Middle frontal gyrus (tissue), 1 donor: ENCODE data around the gene OLFM1.

Experiments
- DNase-seq: peaks from one replicate; pipeline ENCODE4 v3.0.0-alpha.2; 2015; ENCODE audit warnings: low spot score; ENCODE audit errors: extremely low spot score

OLFM1 gene

DNA sequence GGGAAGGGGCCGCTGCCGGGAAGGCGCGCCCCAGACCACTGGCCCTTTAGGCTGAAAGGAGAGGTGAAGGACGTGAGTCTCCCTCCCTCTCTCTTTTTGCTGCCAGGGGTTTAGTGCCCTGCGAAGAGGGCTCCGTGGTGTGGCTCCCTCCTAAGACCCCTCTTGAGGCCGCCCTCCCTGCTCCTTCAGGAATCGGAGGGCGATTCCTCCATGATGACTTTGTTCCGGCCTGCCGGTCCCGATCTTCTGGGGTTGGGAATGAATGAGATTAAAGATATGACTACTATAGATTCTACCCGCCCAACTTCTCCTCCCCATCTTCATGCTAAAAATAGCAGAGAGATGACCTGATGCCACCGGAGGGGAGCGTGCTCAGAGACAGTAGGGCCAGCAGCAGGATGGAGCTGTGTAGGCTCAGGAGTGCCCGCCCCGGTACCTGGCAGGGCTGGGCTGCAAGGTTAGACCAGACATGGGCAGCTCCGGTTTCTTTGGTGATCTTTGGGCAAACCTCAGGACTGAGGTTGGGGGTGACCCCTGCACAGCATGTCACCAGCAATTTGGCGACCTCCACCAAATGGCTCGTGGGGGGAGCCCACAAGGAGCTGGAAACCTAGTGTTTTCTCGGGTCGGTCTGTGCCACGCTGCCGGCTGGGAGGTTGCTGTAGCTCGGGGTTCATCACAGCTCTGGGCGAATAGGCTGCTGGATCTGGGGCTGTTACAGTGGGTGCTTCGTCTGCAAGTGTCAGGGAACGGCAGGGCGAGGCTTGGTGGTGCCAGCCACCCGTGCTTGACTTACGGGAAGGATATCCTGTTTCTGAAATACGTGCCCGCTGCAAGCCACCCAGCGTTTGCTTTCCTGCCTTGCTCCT lies 1.7 kb downstream of the OLFM1 start:
- no peak for DNase-seq

DNA sequence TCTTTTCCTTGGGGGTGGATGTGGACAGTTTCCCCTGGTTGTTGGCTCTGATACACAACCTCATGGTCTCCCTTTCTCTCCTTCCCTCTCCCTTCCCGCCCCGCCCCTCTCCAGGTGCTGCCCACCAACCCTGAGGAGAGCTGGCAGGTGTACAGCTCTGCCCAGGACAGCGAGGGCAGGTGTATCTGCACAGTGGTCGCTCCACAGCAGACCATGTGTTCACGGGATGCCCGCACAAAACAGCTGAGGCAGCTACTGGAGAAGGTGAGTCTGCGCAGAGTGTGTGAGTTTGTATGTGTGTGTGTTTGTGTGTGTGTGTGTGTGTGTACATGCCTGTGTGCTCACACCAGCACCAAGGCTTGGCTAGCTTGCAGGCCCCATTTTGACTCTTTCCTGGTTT lies 2.6 kb downstream of the OLFM1 start:
- no peak for DNase-seq

DNA sequence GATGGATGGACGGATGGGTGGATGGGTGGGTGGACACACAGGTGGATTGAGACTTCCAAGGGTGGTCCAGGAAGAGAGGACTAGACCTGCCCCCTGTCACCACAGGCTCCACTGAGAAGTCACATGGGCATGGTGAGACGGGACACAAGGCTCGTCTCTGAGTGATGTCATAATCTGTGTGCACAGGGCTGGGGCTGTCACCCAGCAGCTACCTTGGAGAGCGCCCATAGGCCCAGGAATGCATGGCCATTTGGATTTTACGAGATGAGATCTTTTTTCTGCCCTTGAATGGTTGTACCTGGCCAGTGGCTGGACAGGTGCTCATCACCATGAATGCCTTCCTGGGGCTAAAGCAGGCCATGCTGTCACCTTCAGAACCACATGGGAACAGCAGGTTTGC lies 3.1 kb downstream of the OLFM1 start:
- no peak for DNase-seq

DNA sequence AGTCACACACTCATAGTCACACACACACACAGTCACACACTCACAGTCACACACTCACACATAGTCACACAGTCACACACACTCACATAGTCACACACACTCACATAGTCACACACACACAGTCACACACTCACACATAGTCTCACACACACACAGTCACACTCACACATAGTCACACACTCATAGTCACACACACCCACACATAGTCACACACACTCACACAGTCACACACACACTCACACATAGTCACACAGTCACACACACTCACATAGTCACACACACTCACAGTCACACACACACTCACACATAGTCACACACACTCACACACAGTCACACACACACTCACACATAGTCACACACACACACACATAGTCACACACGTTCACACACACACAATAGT lies 4.1 kb downstream of the OLFM1 start:
- DNase-seq: no peak

DNA sequence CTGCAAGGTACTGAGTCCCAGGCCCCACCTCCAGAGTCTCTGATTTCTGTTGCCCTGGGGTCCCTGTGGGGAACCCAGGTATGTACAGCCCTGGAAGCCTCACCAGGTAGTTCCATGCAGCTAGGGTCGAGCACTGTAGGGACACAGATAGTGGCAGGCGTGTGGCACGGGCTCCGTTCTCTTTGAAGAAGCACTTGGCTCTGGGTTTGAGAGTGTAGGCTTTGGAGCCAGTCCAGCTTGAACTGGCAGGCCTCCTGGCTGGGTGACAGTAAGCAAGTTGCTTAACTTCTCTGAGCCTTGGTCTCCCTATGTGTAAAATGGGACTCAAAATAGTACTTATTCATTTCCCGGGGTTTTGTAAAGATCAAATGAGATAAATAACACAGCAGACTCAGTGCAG lies 5.6 kb downstream of the OLFM1 start:
- DNase-seq: no peak

DNA sequence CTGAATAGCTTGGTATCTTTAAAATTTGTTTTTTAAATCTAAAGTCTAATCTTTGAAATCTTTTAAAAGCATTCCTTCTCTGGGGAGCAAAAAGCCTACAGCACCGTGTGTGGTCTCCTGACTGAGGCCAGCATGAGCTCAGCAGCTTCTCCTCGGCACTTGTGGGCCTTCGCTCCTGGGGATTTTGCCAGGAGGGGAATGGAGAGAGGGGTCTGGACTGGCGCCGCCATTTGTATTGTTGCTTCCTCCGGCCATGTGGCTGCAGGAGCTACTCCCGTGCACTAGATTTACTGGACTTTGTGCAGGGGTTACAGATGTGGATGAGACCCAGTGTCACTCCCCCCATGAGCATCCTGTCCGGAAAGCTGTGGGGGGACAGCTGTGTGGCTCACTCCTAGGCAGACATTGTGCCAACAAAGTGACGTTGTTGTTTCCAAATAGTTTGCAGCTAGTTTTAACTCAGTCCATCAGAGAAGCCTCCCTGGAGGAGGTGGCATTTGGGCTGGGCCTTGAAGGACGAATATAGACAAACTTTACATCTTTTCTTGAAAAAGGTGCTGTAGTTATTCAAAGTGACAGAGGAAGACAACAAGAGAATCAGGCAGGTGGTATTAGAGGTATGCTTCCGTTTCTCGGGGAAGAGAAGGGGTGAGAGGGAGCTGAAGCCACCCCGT lies 6.6 kb downstream of the OLFM1 start:
- DNase-seq: no peak

DNA sequence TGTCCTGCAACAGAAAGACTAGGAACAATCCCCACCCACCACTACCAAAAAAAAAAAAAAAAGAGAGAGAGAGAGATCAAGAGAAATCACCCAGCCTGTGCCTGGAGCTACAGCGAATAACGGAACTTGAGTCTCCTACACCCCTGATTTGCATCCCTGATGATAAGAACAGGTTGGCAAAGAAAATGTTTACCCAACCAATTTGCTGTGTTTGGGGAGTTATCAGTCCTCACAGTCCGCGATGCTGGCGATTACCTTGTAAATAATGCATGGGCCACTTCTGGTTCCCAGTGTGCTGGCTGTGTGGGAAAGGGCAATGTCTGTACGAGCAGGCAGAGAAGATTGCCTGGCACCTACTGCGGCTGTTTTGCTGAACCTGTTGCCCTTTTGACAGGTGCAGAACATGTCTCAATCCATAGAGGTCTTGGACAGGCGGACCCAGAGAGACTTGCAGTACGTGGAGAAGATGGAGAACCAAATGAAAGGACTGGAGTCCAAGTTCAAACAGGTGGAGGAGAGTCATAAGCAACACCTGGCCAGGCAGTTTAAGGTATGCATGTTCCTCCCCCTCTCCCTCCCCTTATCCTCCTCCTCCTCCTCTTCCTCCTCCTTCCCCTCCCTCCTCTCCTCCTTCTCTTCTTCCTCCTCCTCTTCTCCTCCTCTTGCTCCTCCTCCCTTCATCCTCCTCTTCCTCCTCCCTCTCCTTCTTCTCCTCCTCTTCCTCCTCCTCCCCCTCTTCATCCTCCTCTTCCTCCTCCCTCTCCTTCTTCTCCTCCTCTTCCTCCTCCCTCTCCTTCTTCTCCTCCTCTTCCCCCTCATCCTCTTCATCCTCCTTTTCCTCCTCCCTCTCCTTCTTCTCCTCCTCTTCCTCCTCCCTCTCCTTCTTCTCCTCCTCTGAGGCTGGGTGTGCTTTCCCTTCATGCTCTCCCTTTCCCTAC lies 8.3 kb downstream of the OLFM1 start:
- no peak for DNase-seq

DNA sequence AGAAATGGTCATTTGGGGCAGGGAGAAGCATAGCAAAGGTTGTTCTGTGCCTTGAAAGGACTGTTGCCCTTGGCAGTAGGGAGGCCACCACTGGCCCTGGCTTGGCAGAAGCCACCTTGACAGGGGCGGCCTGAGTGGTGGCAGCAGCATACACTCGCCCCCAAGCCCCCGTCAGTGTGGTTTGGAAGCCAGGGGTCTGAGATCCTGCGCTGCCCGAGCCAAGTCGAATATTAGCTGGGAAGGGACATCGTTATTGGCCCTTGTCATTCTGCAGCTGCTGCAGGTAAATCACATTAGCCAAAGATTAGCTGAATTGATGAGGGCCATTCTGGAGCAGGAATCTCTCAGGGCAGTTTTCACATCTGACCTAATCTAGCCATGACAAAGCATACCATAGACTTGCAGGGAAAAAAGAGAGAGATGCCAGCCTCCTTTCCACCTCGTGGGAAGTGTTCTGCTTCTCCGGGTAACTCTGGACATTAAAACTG lies 9.0 kb downstream of the OLFM1 start:
- no peak for DNase-seq

DNA sequence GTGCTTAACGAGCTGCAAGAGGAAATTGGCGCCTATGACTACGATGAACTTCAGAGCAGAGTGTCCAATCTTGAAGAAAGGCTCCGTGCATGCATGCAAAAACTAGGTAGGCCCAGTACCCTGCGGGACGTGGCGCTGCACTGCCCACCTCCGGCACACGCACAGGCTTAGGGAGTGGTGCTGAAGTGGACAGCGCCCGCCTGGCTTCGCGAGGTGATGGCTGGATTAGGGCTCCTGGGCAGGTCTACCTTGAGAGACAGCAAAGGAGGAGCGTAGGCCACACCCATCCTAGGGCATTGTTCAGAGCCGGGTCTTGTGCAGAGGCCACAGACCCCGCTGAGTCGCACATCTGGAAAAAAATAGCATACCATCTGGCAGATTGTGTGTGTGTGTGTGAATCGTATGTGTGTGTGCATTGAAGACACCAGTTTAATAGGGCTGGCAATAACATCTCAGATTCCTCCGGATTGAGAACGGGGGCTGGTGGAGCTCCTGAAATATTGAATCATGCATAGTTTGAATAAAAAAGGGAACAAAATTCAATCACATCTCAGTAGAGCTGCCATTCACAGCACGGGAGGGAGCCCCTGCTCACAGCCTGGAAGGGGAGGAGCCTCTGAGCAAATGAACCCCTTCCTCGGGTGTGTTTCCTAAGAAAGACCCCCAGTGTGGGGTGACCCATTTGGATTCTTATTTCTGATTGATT lies 11.1 kb downstream of the OLFM1 start:
- DNase-seq: no peak

DNA sequence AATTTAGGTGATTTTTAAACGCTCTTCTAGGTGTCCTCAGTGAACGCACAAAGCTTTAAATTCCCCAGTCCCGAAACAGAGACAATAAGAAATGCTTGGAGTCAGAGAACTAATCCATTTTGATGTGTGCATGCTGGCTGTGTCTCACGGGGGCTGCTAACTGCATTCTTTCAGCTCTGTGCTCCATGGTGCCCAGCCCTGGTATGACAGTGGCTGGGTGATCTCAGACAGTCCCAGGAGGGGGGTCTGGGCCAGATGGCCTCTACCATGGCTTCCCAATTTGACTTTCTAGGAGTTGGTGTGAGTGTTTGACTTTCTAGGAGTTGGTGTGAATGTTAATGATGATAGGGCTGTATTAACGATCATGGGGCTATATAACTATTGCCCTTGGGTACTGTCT lies 12.1 kb downstream of the OLFM1 start:
- DNase-seq: no peak

DNA sequence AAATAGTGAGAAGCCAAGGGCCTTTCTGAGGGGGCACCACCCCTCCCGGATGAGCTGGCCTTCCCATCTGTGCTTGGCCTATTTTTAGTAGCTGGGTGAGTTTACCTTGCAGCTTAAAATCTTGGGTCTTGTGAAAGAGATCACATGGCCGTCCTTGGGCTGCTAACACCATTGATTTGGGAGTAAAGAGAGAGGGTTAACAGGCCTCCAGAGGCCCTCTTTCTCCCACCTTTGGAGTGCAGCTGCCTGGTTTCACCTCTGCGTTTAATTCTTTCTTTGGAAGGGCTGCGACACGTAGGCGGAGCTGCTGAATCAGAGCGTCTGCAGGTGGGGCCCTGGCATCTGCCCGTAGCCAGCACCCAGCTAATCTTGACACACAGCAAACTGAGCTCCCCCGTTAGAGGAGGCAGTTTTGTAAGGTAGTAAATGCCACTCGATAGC lies 12.8 kb downstream of the OLFM1 start:
- DNase-seq: no peak

DNA sequence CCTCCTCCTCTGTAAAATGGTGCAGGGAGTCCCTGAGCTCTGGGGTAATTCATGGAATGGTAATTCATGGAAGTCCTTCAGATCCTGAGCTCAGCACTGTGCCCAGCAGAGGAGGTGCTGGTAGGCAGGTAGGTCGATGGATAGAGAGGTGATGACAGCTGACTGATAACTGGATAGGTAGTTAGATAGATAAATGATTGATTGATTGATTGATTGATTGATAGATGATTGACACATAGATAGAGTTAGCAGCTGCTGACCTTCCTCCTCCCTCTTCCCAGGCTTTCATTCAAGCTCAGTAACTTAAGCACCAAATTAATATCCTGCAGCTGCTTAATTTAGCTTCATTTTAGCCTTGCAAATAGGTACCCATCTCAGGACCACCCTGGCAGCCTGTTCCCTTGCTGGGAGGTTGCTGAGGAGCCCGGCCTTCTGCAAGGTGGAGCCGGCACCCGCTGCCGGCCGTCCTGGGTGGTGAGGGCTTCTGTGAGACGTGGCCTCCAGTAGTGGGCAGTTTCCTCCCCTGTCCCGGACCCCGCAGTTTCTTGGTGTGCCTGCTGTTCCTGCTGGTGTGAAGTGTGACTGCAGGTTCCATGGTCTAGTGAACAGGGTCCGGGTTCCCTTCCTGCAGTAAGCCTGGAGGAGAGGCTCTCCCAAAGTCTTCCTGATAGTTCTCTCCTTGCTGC lies 13.4 kb downstream of the OLFM1 start:
- no peak for DNase-seq

DNA sequence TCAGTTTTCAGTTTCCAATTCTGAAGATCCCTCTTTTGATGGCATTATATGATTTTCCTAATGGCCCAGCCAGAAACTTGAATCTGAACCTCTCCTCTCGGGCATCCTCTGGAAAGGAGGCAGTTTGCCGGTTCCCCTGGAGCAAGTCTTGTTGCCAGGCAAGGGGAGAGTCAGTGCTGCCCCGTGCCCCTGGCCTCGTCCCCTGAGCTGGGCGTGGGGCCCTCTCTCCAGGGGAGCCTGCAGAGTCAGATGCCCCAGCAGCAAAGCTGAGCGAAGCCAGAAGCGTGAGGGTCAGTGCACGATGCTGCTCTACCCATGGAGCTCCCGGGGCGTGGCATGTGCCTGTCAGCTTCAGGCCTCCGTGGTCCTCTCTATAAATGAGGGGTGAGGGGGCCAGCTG lies 14.0 kb downstream of the OLFM1 start:
- no peak for DNase-seq

DNA sequence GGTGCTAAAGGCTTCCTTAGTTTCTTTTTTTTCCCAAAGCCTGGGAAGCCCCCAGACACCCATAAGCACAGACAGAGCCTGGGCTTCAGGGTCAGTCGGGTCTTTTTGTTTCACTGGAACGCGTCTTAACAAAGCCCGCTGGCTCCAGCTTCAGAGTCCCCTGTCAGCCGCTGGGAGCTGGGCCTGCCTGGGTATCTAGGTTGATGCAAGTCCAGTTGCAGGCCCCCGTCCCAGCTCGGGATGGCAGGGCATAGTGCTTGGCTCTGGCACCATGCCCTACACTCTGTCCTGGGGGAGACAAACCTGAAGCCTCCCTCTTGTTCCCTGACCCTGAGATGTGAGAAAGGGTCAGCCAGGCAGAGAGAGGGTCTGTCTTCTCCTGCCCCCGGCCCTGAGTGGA lies 14.5 kb downstream of the OLFM1 start:
- no peak for DNase-seq

DNA sequence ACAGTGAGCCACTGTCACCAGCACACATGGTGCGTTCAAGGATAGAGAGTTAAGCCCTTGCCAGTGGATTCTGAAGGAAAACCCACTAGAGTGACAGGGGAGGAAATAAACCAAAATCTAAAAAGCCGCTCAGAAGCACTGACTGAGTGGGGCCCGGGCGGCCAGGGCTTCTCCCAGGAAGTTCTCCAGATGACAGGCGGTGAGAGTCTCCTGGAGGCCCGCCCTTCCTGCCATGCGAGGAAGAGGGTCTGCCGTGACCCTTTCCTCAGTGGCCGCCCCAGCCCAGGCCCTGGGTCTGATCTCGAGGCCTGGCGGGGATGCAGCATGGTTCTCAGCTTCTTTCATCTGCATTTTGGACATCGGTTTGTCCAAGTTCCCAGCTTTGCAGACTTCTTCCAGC lies 14.9 kb downstream of the OLFM1 start:
- no peak for DNase-seq

DNA sequence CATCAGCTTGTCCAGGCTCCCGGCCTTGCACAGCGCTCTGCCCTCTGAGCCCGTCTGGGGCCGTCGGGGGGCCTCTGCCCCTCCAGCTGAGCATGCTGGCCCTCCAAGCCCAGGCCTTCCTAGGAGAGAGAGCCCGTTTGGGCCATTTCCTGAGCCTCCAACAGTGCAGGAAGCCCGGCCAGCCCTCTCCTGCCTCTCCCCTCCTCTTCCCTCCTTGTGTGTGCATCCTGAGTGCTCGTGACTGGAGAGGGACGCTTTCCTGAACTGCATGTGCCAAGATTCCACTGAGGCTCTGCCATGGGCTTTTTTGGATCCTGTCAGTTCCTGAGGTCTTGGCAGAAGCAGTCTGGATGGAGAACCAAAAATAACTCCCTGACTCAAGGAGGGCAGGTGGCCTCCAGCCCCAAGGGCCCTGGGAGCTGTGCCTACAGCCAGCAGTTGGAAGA lies 15.6 kb downstream of the OLFM1 start:
- no peak for DNase-seq

DNA sequence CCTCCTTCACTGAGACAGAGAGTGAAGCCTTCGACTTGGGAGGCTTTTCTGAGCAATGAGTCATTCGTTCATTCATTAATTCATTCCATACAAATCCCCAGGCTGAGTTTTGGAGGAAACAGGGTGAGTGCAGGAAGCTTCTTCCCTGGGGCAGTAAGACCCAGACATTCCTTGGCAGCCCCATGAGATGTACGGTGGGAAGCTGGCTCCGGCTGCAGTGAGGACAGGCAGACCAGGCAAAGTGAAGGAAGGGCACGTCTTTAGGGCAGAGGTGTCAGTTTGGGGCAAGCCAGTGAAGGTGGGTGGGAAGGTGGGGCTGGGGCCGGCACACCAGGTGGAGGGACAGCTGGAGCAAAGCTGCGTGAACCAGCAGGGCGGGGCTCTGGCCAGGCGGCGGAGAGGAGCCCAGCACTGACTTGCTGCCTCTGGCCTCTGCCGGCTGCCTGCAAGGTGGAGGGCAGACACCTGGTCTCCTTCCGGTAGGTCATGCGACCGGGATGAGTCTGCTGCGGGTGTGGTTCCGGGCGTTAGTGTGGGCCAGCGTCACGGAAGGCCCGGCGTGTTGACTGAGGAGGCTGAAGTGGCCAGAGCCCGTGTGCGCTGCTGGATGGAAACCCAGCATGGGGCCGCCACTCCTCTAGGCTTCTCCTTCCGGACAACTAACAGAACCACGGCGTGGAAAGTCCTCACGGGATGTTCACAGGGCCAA lies 16.6 kb downstream of the OLFM1 start:
- DNase-seq: no peak

DNA sequence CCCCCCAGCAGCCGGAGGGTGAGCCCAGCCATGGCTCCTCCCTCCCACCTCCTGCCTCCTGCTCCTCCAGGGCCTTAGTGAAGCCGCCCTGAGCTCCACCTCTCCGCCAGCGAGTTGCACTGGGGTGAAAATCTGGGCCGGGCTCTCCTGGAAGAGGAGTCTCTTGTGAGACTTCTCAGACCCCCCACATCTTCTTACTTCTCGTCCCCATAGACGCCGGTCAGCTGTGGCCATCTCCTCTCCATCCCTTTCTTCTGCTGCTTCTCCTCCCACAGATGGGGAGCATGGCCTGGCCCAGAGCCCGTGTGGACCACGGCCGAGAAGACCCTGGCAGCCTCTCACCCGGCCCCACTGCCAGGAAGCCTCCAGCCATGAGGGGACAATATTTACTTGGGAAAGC lies 17.3 kb downstream of the OLFM1 start:
- DNase-seq: no peak

DNA sequence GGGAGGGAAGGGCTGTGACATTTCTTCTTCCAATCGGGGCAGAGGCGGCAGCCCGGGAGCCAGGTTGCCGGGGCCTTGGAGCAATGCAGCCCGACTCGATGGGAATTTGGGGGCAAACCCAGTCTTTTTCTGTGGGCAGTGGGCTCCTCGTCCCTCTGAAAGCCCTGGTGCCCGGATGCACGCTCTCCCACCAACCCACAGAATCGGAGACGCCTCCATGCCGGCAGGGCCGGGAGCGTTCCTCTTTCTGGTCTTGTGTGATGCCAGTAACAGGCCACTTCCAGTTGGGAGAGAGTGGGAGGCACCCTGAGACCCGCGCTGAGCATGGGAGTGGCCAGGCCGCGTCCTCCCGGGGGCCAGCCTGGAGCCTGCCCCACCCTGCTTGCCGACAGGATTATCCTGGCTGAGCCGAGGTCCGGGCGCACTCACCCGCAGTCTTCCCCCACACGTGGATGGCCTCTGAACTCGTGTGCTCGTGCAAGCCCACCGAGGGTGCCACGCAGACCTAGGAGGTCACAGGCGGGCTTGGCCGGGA lies 17.8 kb downstream of the OLFM1 start:
- no peak for DNase-seq
